Psoas muscle (tissue), 8 donors: ENCODE measurements around the gene ARHGAP10. TPM values are rescaled to one million over a fixed set of nuclear protein-coding genes. Genes with fewer than 3 reads are reported as not detected.

Experiments
- ATAC-seq, 4 donors: fragments of 200-7000 bp; cut with Tn5 transposase; one replicate each; pipeline ENCODE4 v1.9.1; 2020; ENCODE audit warnings: moderate library complexity in 3 of 4, mild to moderate bottlenecking in 2 of 4
- DNase-seq, 2 donors: peaks; one replicate each; pipeline ENCODE4 v3.0.0-alpha.2; 2020
- H3K27ac ChIP-seq: fragments of 200-600 bp; one replicate; pipeline ENCODE4 v1.8.0; 2022
- H3K27me3 ChIP-seq, 3 donors: fragments of 200-600 bp in 1 of 3; one replicate each; pipeline versions ENCODE4 v1.6.1 to v1.8.0; 2013 to 2022; ENCODE audit warnings: low read length in 2 of 3, mild to moderate bottlenecking in 2 of 3, moderate library complexity in 1 of 3; ENCODE audit not compliant: insufficient read depth in 3 of 3
- H3K36me3 ChIP-seq, 2 donors: fragments of 200-600 bp in 1 of 2; one replicate each; pipeline versions ENCODE4 v1.6.1 to v1.8.0; 2013 to 2022; ENCODE audit warnings: low read depth in 1 of 2, mild to moderate bottlenecking in 1 of 2, moderate library complexity in 1 of 2; ENCODE audit not compliant: insufficient read depth in 1 of 2
- H3K4me1 ChIP-seq: fragments of 200-600 bp; one replicate; pipeline ENCODE4 v1.8.0; 2022
- H3K4me3 ChIP-seq: fragments of 200-600 bp; one replicate; pipeline ENCODE4 v1.8.0; 2022; ENCODE audit warnings: mild to moderate bottlenecking
- H3K9me3 ChIP-seq: fragments of 200-600 bp; one replicate; pipeline ENCODE4 v1.8.0; 2022
- CTCF ChIP-seq: fragments of 200-600 bp; IDR thresholded peaks from one replicate; pipeline ENCODE4 v1.8.0; 2022; ENCODE audit warnings: antibody characterized with exemption
- WGBS, 3 donors: extraction: QIAGEN DNeasy Blood & Tissue Kit; methylation state at CpG; one replicate each; pipeline versions ENCODE4 v1.1.6 to v1.1.7; 2013; 5-methylcytosine and 5-hydroxymethylcytosine counted together
- intact Hi-C, 2 donors: fragments of 100-400 bp; cut with DNase I; formaldehyde crosslinking; loops; one replicate each; pipeline versions ENCODE4 v1.11.0 to v1.14.2; 2022
- polyA plus RNA-seq, 3 donors: library from polyadenylated mRNA; stranded (reverse); fragments of 200-250 nt; gene quantifications; one replicate each; pipeline ENCODE4 v1.2.3, GENCODE V29; 2013
- total RNA-seq, 4 donors: library from RNA; stranded (reverse); fragmentation: NEBNext Ultra II Directional in 2 of 4; extraction: Animal tissue kit (Norgen Biotek cat#: 25700) in 2 of 4; gene quantifications; one replicate each; pipeline versions ENCODE4 v1.2.1 to v1.2.4, GENCODE V29; 2021 to 2023
- donor health status: healthy with polysubstance abuse.
- donor health status: DM: no; HTN: no; CAD: no; lungs with moderate emphysema.
- donor health status: Bipolar disorder and iron deficiency.
- donor health status: healthy.
- donor health status: DM: yes; HTN: yes; CAD: no.
- donor health status: DM: no; HTN: no; CAD: no.
- donor health status: DM: no; HTN: no; CAD: no.
- donor health status: DM: yes; HTN: yes; CAD: no.

ARHGAP10 gene
- total and polyA plus RNA-seq, 7 donors, result 28.8 to 43.5 (median 34.0) TPM

- no peak overlapping the region for H3K27ac ChIP-seq
- DNase-seq (no peak), ATAC-seq (no peak)
- WGBS, 3 donors, result 89 to 94% (median 91%) methylated on average over 11 of the region's 11 CpGs
- H3K4me3 ChIP-seq, result no peak overlapping the region
- TF ChIP-seq CTCF, result no peak
- H3K9me3 ChIP-seq, result no peaks in the 10 kb centered on the region
- no peaks in the 10 kb centered on the region for H3K36me3 ChIP-seq
- H3K4me1 ChIP-seq, result peaks cover 14% of the 10 kb centered on the region
- intact Hi-C loops, result no loop called here
- H3K27me3 ChIP-seq, result no peaks in the 10 kb centered on the region
Measured at GRCh38 chr4:148092316-148093014, 360.6 kb downstream of the ARHGAP10 start.

- H3K36me3 ChIP-seq, result no peaks in the 10 kb centered on the region
- intact Hi-C loops, result no loop called here
- H3K27ac ChIP-seq, result no peak overlapping the region
- no peaks in the 10 kb centered on the region for H3K9me3 ChIP-seq
- H3K4me1 ChIP-seq, result peaks cover 14% of the 10 kb centered on the region
- 69 to 84% (median 80%) methylated on average over 5 of the region's 5 CpGs for WGBS, 3 donors
- DNase-seq (no peak), ATAC-seq (peak in 1 of 4 donors; percentile 37)
- H3K4me3 ChIP-seq, result no peak overlapping the region
- TF ChIP-seq CTCF, result no peak
- no peaks in the 10 kb centered on the region for H3K27me3 ChIP-seq
Measured at GRCh38 chr4:148093065-148093464, 361.2 kb downstream of the ARHGAP10 start.

- no peaks in the 10 kb centered on the region for H3K27me3 ChIP-seq
- H3K4me3 ChIP-seq, result no peak overlapping the region
- no peaks in the 10 kb centered on the region for H3K36me3 ChIP-seq
- H3K9me3 ChIP-seq, result no peaks in the 10 kb centered on the region
- H3K27ac ChIP-seq, result no peak overlapping the region
- peaks cover 14% of the 10 kb centered on the region for H3K4me1 ChIP-seq
- intact Hi-C loops, result no loop called here
- ATAC-seq (peak in 3 of 4 donors; percentile 49 to 67 (median 51)), DNase-seq (no peak)
- no peak for TF ChIP-seq CTCF
- 83 to 92% (median 85%) methylated on average over 1 of the region's 1 CpG for WGBS, 3 donors
Measured at GRCh38 chr4:148094149-148094548, 362.3 kb downstream of the ARHGAP10 start.

GRCh38 chr4:148095346-148095923, 363.5 kb downstream of the ARHGAP10 start:
- TF ChIP-seq CTCF, result no peak
- intact Hi-C loops, result no loop called here
- Histone ChIP-seq H3K27ac (peak overlapping the region; percentile 10), H3K4me3 (no peak overlapping the region), H3K27me3 (no peaks in the 10 kb centered on the region), H3K4me1 (peaks cover 14% of the 10 kb centered on the region), H3K9me3 (no peaks in the 10 kb centered on the region), H3K36me3 (no peaks in the 10 kb centered on the region)
- no peak for DNase-seq
- ATAC-seq, result no peak
- WGBS, 3 donors, result 91 to 98% (median 95%) methylated on average over 5 of the region's 5 CpGs
